ENCODE measurements around the gene HIPK2.

GRCh38 chr7:139721417-139721816, 56.4 kb downstream of the HIPK2 start:
- no peak for TF ChIP-seq CTCF (IDR thresholded peaks at IDR 0.05)
- no peak for TF ChIP-seq POLR2A (IDR thresholded peaks at IDR 0.05)

All from stomach (tissue), 4 donors.